ENCODE results near the gene RDM1. TPM values are rescaled to one million over a fixed set of nuclear protein-coding genes. Genes with fewer than 3 reads are reported as not detected.

RDM1 gene
- total and polyA plus RNA-seq, 9 donors = 0.33 TPM; not detected in 8

GRCh38 chr17:35906191-35906925 is 24.2 kb downstream of the RDM1 start:
- no peak for TF ChIP-seq POLR2A (IDR thresholded peaks at IDR 0.05)
- no peak for TF ChIP-seq CTCF (IDR thresholded peaks at IDR 0.05)
- TF ChIP-seq EP300 (IDR thresholded peaks at IDR 0.05) = no peak
- no peak for DNase-seq
- no peak overlapping the region for H3K4me3 ChIP-seq
- intact Hi-C loops (cut with DNase I) = no loop called here
- no peak overlapping the region for H3K27ac ChIP-seq
- H3K36me3 ChIP-seq = no peaks in the 10 kb centered on the region
- WGBS, 3 donors = 91 to 93% (median 92%) methylated on average over 5 of the region's 5 CpGs
- H3K4me1 ChIP-seq (ENCODE audit: insufficient read depth) = no peaks in the 10 kb centered on the region
- no peaks in the 10 kb centered on the region for H3K27me3 ChIP-seq
- no peaks in the 10 kb centered on the region for H3K9me3 ChIP-seq

DNA sequence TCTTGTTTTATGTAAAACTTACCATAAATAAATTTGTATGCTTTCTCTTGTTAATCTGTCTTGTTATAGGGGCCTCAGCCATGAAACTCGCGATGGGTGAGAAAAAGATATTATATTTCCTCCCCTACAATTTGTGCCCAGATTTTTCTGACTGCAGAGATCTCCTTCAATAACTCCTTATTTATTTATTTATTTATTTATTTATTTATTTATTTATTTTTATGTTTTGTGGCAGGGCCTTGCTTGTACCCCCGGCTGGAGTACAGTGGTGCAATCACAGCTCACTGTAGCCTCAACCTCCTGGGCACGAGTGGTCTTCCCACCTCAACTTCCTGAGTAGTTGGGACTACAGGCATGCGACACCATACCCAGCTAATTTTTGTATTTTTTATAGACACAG is 27.1 kb downstream of the RDM1 start:
- Histone ChIP-seq H3K27ac (no peak overlapping the region), H3K27me3 (no peaks in the 10 kb centered on the region), H3K4me1 (ENCODE audit: insufficient read depth) (peaks cover 2% of the 10 kb centered on the region), H3K4me3 (no peak overlapping the region), H3K9me3 (no peaks in the 10 kb centered on the region), H3K36me3 (no peaks in the 10 kb centered on the region)
- intact Hi-C loops (cut with DNase I) = no loop called here
- DNase-seq = no peak
- 91 to 95% (median 91%) methylated on average over 5 of the region's 5 CpGs for WGBS, 3 donors
- no peak for TF ChIP-seq POLR2A (IDR thresholded peaks at IDR 0.05)
- no peak for TF ChIP-seq CTCF (IDR thresholded peaks at IDR 0.05)
- TF ChIP-seq EP300 (IDR thresholded peaks at IDR 0.05) = no peak

DNA sequence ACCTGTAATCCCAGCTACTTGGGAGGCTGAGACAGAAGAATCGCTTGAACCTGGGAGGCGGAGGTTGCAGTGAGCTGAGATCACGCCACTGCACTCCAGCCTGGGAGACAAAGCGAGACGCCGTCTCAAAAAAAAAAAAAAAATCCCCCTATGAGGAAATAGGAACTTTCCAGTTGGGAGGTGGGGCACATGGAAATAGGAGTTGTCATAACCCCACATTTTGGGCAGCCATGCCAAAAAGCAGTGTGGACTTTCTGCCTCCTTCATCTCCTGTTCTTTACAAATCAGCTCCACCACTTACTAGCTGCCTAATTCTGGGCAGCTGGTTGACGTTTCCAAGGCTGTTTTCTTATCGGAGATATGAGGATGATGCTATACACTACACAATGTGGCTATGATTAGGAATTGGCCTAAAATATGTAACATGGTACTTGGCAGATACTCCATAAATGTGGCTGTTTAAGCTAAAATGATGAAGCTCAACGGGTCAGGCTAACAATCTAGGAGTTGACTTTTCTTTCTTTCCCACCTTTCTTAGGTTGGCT is 28.9 kb downstream of the RDM1 start:
- H3K36me3 ChIP-seq = no peaks in the 10 kb centered on the region
- H3K27ac ChIP-seq = no peak overlapping the region
- intact Hi-C loops (cut with DNase I) = no loop called here
- no peaks in the 10 kb centered on the region for H3K9me3 ChIP-seq
- no peak overlapping the region for H3K4me3 ChIP-seq
- no peaks in the 10 kb centered on the region for H3K27me3 ChIP-seq
- TF ChIP-seq CTCF (IDR thresholded peaks at IDR 0.05) = no peak
- H3K4me1 ChIP-seq (ENCODE audit: insufficient read depth) = peaks cover 2% of the 10 kb centered on the region
- no peak for DNase-seq
- 67 to 74% (median 71%) methylated on average over 9 of the region's 9 CpGs for WGBS, 3 donors

GRCh38 chr17:35900708-35901480 is 29.7 kb downstream of the RDM1 start:
- H3K27me3 ChIP-seq = no peaks in the 10 kb centered on the region
- intact Hi-C loops (cut with DNase I) = no loop called here
- no peaks in the 10 kb centered on the region for H3K36me3 ChIP-seq
- no peak for DNase-seq
- TF ChIP-seq POLR2A (IDR thresholded peaks at IDR 0.05) (no peak), EP300 (IDR thresholded peaks at IDR 0.05) (no peak), CTCF (IDR thresholded peaks at IDR 0.05) (no peak)
- peaks cover 2% of the 10 kb centered on the region for H3K4me1 ChIP-seq (ENCODE audit: insufficient read depth)
- no peak overlapping the region for H3K27ac ChIP-seq
- 50 to 51% (median 50%) methylated on average over 11 of the region's 11 CpGs for WGBS, 3 donors
- H3K4me3 ChIP-seq = no peak overlapping the region
- no peaks in the 10 kb centered on the region for H3K9me3 ChIP-seq
